ENCODE data around the gene PCDH12.

GRCh38 chr5:141929398-141930058 is 28.5 kb downstream of the PCDH12 start:
- TF ChIP-seq POLR2A (IDR thresholded peaks at IDR 0.05; ENCODE audit: low read length) (no peak), GATA1 (IDR thresholded peaks at IDR 0.05; ENCODE audit: low read depth, low read length) (no peak)

All from erythroblast (primary cell).